B cell (primary cell): ENCODE data around the gene LSM14B. TPM values are rescaled to one million over a fixed set of nuclear protein-coding genes. Genes with fewer than 3 reads are reported as not detected.

Experiments used
- ATAC-seq: fragments of 200-7000 bp; cut with Tn5 transposase; one replicate; pipeline ENCODE4 v1.10.0; 2021; ENCODE audit warnings: low read depth, mild to moderate bottlenecking, moderate number of reproducible peaks, moderate library complexity
- CTCF ChIA-PET: fragments of 350-600 bp; sonication (Branson Sonifier 250); formaldehyde crosslinking; loops from one replicate; lab custom pipeline; 2021; ENCODE audit warnings: antibody characterized with exemption, inconsistent platforms; lab: Charles Lee
- POLR2A ChIA-PET: fragments of 350-600 bp; sonication (Branson Sonifier 250); formaldehyde crosslinking; loops from one replicate; lab custom pipeline; 2021; ENCODE audit warnings: antibody characterized with exemption; lab: Charles Lee
- DNase-seq: peaks from one replicate; pipeline ENCODE4 v3.0.0; 2013
- H2AFZ ChIP-seq: 2 replicates; pipeline ENCODE4 v1.6.1; 2012; ENCODE audit warnings: mild to moderate bottlenecking, low read depth, low read length; ENCODE audit not compliant: insufficient read depth, poor library complexity, severe bottlenecking
- H3K27ac ChIP-seq, 2 donors: 1 replicate in 1 of 2; 2 replicates in 1 of 2; pipeline ENCODE4 v1.5.1; 2012 to 2013; ENCODE audit warnings: low read length in 2 of 2, mild to moderate bottlenecking in 2 of 2, moderate library complexity in 1 of 2
- H3K27me3 ChIP-seq, 4 experiments: fragments of 200-600 bp in 1 of 4; sonication (generic) in 1 of 4; replicated peaks in 1 of 4; 1 replicate in 2 of 4; 2 replicates in 2 of 4; pipeline versions ENCODE4 v1.6.1 to v1.7.0; 2013 to 2016; ENCODE audit warnings: low read length in 3 of 4, mild to moderate bottlenecking in 2 of 4, mixed read lengths in 1 of 4, moderate library complexity in 1 of 4; ENCODE audit not compliant: insufficient read depth in 4 of 4, control insufficient read depth in 3 of 4; ENCODE audit errors: control extremely low read depth in 1 of 4
- H3K36me3 ChIP-seq, 2 experiments: replicated peaks in 1 of 2; 1 replicate in 1 of 2; 2 replicates in 1 of 2; pipeline versions ENCODE4 v1.6.1 to v1.7.1; 2013; ENCODE audit warnings: low read length in 1 of 2; ENCODE audit not compliant: insufficient read depth in 2 of 2, control insufficient read depth in 1 of 2; ENCODE audit errors: control extremely low read depth in 1 of 2, extremely low read depth in 1 of 2
- H3K4me1 ChIP-seq, 2 donors: fragments of 200-600 bp in 1 of 2; sonication (generic) in 1 of 2; 1 replicate in 1 of 2; 2 replicates in 1 of 2; pipeline versions ENCODE4 v1.5.1 to v1.6.1; 2013 to 2017; ENCODE audit warnings: low read length in 2 of 2; ENCODE audit not compliant: control insufficient read depth in 2 of 2, insufficient read depth in 2 of 2
- H3K4me2 ChIP-seq: replicated peaks from 2 replicates; pipeline ENCODE3; 2012; ENCODE audit warnings: mild to moderate bottlenecking, low read depth, low read length; ENCODE audit not compliant: poor library complexity, severe bottlenecking
- H3K4me3 ChIP-seq, 5 experiments: fragments of 200-600 bp in 1 of 5; sonication (generic) in 1 of 5; 1 replicate in 3 of 5; 2 replicates in 2 of 5; pipeline versions ENCODE4 v1.5.1 to v1.7.0; 2011 to 2016; ENCODE audit warnings: low read length in 4 of 5, mild to moderate bottlenecking in 4 of 5, low read depth in 2 of 5, control low read depth in 1 of 5, moderate library complexity in 1 of 5; ENCODE audit not compliant: insufficient read depth in 1 of 5; ENCODE audit errors: control extremely low read depth in 1 of 5, extremely low read depth in 1 of 5
- H3K79me2 ChIP-seq: fragments of 200-600 bp; sonication (generic); one replicate; pipeline ENCODE4 v1.6.0; 2016; ENCODE audit warnings: low read length; ENCODE audit not compliant: control insufficient read depth, insufficient read depth
- H3K9ac ChIP-seq: fragments of 200-600 bp; sonication (generic); 2 replicates; pipeline ENCODE4 v1.6.1; 2017; ENCODE audit warnings: mild to moderate bottlenecking, low read length, moderate library complexity
- H3K9me3 ChIP-seq, 3 donors: one replicate each; pipeline versions ENCODE4 v1.6.1 to v1.7.1; 2013; ENCODE audit warnings: low read length in 2 of 3; ENCODE audit not compliant: control insufficient read depth in 2 of 3, insufficient read depth in 1 of 3; ENCODE audit errors: control extremely low read depth in 1 of 3
- H4K20me1 ChIP-seq: 2 replicates; pipeline ENCODE4 v1.6.0; 2012; ENCODE audit warnings: mild to moderate bottlenecking, low read length; ENCODE audit not compliant: insufficient read depth, control insufficient read depth, poor library complexity, severe bottlenecking
- H3K27ac Mint-ChIP-seq: one replicate; pipeline ENCODE4 v1.8.0; 2021; ENCODE audit warnings: mixed read lengths
- H3K27me3 Mint-ChIP-seq: one replicate; pipeline ENCODE4 v1.8.0; 2021; ENCODE audit warnings: mixed read lengths
- H3K4me1 Mint-ChIP-seq: one replicate; pipeline ENCODE4 v1.8.0; 2021; ENCODE audit warnings: mixed read lengths
- H3K4me3 Mint-ChIP-seq: one replicate; pipeline ENCODE4 v1.8.0; 2021; ENCODE audit warnings: mixed read lengths
- H3K9me3 Mint-ChIP-seq: one replicate; pipeline ENCODE4 v1.8.0; 2022; ENCODE audit warnings: mixed read lengths; ENCODE audit not compliant: insufficient read depth
- EZH2 ChIP-seq: IDR thresholded peaks from 2 replicates; pipeline ENCODE4 v1.6.1; 2012; ENCODE audit warnings: borderline replicate concordance, low read depth, mild to moderate bottlenecking, moderate library complexity, low read length; ENCODE audit not compliant: insufficient read depth, poor library complexity, severe bottlenecking
- WGBS: methylation state at CpG from one replicate; pipeline ENCODE4 v1.1.5; 2013; ENCODE audit warnings: missing lambda C conversion rate; ENCODE audit not compliant: insufficient coverage; 5-methylcytosine and 5-hydroxymethylcytosine counted together
- intact Hi-C: fragments of 100-400 bp; cut with micrococcal nuclease; formaldehyde crosslinking; loops from one replicate; pipeline ENCODE4 v1.10.0; 2022
- polyA plus RNA-seq: library from polyadenylated mRNA; depleted of rRNA; stranded (reverse); fragments of >200 nt; gene quantifications from 2 replicates; pipeline ENCODE4 v1.2.3, GENCODE V29; 2012
- total RNA-seq, 2 donors: library from RNA; stranded (reverse); fragments of 120-200 nt in 1 of 2; gene quantifications; 1 replicate in 1 of 2; 2 replicates in 1 of 2; pipeline versions ENCODE4 v1.2.3 to v1.2.4, GENCODE V29; 2013 to 2022
- TF ChIP-seq, protein P1 (sequence below): fragments of 200-600 bp; IDR thresholded peaks from one replicate; pipeline ENCODE4 v1.8.0; 2022; ENCODE audit warnings: antibody characterized with exemption, mild to moderate bottlenecking

Gene LSM14B
- total and polyA plus RNA-seq, 2 donors (not counting 1 experiment from before 2014, with no cell fraction given) = 26.8 to 52.8 TPM

GRCh38 chr20:62111148-62111547, 11.1 kb upstream of the LSM14B start:
- Histone ChIP-seq H3K27me3 (peaks cover 0 to 23% (median 0%) of the 10 kb centered on the region in 4 experiments), H3K79me2 (no peaks in the 10 kb centered on the region), H3K36me3 (no peaks in the 10 kb centered on the region), H3K27ac (no peak overlapping the region), H4K20me1 (no peaks in the 10 kb centered on the region), H3K4me2 (no peak overlapping the region), H2AFZ (no peak overlapping the region), H3K9me3 (peaks cover 0 to 95% (median 61%) of the 10 kb centered on the region in 3 donors), H3K4me1 (no peaks in the 10 kb centered on the region), H3K4me3 (no peak overlapping the region), H3K9ac (no peak overlapping the region)
- Mint-ChIP-seq H3K9me3 (peaks cover 11% of the 10 kb centered on the region), H3K27ac (no peak overlapping the region), H3K4me1 (no peaks in the 10 kb centered on the region), H3K27me3 (no peaks in the 10 kb centered on the region), H3K4me3 (no peak overlapping the region)
- ATAC-seq (no peak), DNase-seq (no peak)
- WGBS = 94% methylated on average over 6 of the region's 6 CpGs
- CTCF ChIA-PET = no interaction called here
- POLR2A ChIA-PET = no interaction called here
- intact Hi-C loops = no loop called here
- TF ChIP-seq EZH2 = no peak
- TF ChIP-seq, protein P1, sequence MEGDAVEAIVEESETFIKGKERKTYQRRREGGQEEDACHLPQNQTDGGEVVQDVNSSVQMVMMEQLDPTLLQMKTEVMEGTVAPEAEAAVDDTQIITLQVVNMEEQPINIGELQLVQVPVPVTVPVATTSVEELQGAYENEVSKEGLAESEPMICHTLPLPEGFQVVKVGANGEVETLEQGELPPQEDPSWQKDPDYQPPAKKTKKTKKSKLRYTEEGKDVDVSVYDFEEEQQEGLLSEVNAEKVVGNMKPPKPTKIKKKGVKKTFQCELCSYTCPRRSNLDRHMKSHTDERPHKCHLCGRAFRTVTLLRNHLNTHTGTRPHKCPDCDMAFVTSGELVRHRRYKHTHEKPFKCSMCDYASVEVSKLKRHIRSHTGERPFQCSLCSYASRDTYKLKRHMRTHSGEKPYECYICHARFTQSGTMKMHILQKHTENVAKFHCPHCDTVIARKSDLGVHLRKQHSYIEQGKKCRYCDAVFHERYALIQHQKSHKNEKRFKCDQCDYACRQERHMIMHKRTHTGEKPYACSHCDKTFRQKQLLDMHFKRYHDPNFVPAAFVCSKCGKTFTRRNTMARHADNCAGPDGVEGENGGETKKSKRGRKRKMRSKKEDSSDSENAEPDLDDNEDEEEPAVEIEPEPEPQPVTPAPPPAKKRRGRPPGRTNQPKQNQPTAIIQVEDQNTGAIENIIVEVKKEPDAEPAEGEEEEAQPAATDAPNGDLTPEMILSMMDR = no peak

DNA sequence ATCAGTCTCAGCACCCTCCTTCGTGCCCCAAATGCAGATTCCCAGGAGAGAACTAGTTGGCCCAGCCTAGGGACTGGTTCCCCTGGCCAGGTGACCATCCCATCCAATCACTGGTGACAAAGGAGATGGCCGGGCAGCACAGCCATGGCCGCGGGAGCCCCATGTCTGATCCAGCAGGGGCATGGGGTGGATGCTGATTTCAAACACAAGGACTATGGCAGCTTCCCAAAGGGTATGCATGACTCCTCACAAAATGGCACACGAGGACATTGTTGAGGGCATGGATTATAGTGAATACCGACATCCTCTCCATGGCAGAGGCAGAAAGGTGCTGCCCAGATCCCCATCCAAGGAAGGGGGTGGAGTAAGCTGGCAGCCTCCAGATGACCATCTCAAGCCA, 9.9 kb upstream of the LSM14B start:
- Histone ChIP-seq H3K4me1 (peaks cover under 1 to 1% of the 10 kb centered on the region in 2 donors), H3K27ac (no peak overlapping the region), H3K27me3 (peaks cover 0 to 21% (median 0%) of the 10 kb centered on the region in 4 experiments), H3K4me2 (no peak overlapping the region), H4K20me1 (no peaks in the 10 kb centered on the region), H3K36me3 (no peaks in the 10 kb centered on the region), H3K4me3 (no peak overlapping the region), H3K9me3 (peaks cover 0 to 94% (median 52%) of the 10 kb centered on the region in 3 donors), H3K79me2 (no peaks in the 10 kb centered on the region), H2AFZ (no peak overlapping the region), H3K9ac (no peak overlapping the region)
- TF ChIP-seq, protein P1 = no peak
- no peak for TF ChIP-seq EZH2
- intact Hi-C loops = no loop called here
- 93% methylated on average over 6 of the region's 6 CpGs for WGBS
- H3K9me3 Mint-ChIP-seq = peaks cover 8% of the 10 kb centered on the region
- CTCF ChIA-PET = no interaction called here
- no peak for DNase-seq
- peaks cover 2% of the 10 kb centered on the region for H3K27me3 Mint-ChIP-seq
- no peak for ATAC-seq
- no peaks in the 10 kb centered on the region for H3K4me1 Mint-ChIP-seq
- H3K27ac Mint-ChIP-seq = no peak overlapping the region
- H3K4me3 Mint-ChIP-seq = no peak overlapping the region
- POLR2A ChIA-PET = no interaction called here
